SK-MEL-5 (cell line): ENCODE results near the gene ZNF341. TPM values are rescaled to one million over a fixed set of nuclear protein-coding genes. Genes with fewer than 3 reads are reported as not detected.

ENCODE experiments used
- DNase-seq: peaks from one replicate; pipeline ENCODE4 v3.0.0-alpha.2; 2016; ENCODE audit warnings: low read depth, low spot score
- in situ Hi-C: cut with HindIII; loops from 2 replicates; pipeline ENCODE4 v1.10.0; 2016; ENCODE audit warnings: low sequenced_read_pairs, high pct_unique_total_duplicates, low pct_unique_long_range_greater_than_20kb
- polyA plus RNA-seq, 2 experiments: library from polyadenylated mRNA; depleted of rRNA; stranded (reverse); fragments of >200 nt; gene quantifications; 2 replicates each; pipeline ENCODE4 v1.2.3, GENCODE V29; 2015
- total RNA-seq: library from RNA; depleted of rRNA; stranded (reverse); fragments of >200 nt; shearing (Covaris generic); gene quantifications from 2 replicates; pipeline ENCODE4 v1.2.3, GENCODE V29; 2014; rRNA removed

Gene ZNF341
- total RNA-seq, result 1.6 and 1.7 TPM in 2 replicates
- polyA plus RNA-seq (2015; cell fraction: cytosol; rRNA removed), result 3.8 and 4.4 TPM in 2 replicates
- 6.3 and 7.4 TPM in 2 replicates for polyA plus RNA-seq (2015; cell fraction: nucleus; rRNA removed)

- peak; percentile 90 for DNase-seq
- in situ Hi-C loops, result no loop called here
Measured at GRCh38 chr20:33731693-33732165, at the start of gene ZNF341. Gene ZNF341 (plus strand): TSS chr20:33731996. CDS start chr20:33732022, 26 bp downstream.

- in situ Hi-C loops, result no loop called here
- no peak for DNase-seq
Measured at GRCh38 chr20:33684533-33685327, 47.1 kb upstream of the ZNF341 start.

GRCh38 chr20:33685328-33686099 is 46.3 kb upstream of the ZNF341 start:
- in situ Hi-C loops, result no loop called here
- no peak for DNase-seq

GRCh38 chr20:33686100-33686983 is 45.5 kb upstream of the ZNF341 start, which contains the start of gene E2F1:
Gene E2F1 (minus strand): TSS chr20:33686385. CDS start chr20:33686264, 121 bp downstream.
- in situ Hi-C loops, result no loop called here
- peak; percentile 95 for DNase-seq

- in situ Hi-C loops, result no loop called here
- no peak for DNase-seq
Measured at GRCh38 chr20:33686984-33687366, 44.8 kb upstream of the ZNF341 start.

GRCh38 chr20:33687370-33687915 is 44.4 kb upstream of the ZNF341 start:
- DNase-seq, result no peak
- in situ Hi-C loops, result no loop called here

- DNase-seq, result no peak
- in situ Hi-C loops, result no loop called here
Measured at GRCh38 chr20:33687993-33688937, 43.5 kb upstream of the ZNF341 start.

GRCh38 chr20:33688938-33689424 is 42.8 kb upstream of the ZNF341 start:
- in situ Hi-C loops, result no loop called here
- no peak for DNase-seq

- in situ Hi-C loops, result no loop called here
- DNase-seq, result no peak
Measured at GRCh38 chr20:33689493-33689892, 42.3 kb upstream of the ZNF341 start.

GRCh38 chr20:33689973-33690372 is 41.8 kb upstream of the ZNF341 start:
- DNase-seq, result peak; percentile 86
- in situ Hi-C loops, result no loop called here

GRCh38 chr20:33693289-33693688 is 38.5 kb upstream of the ZNF341 start:
- no peak for DNase-seq
- in situ Hi-C loops, result no loop called here

- in situ Hi-C loops, result no loop called here
- no peak for DNase-seq
Measured at GRCh38 chr20:33693741-33694638, 37.8 kb upstream of the ZNF341 start.

- DNase-seq, result no peak
- in situ Hi-C loops, result no loop called here
Measured at GRCh38 chr20:33694639-33695012, 37.2 kb upstream of the ZNF341 start.

- in situ Hi-C loops, result no loop called here
- DNase-seq, result no peak
Measured at GRCh38 chr20:33696448-33696847, 35.3 kb upstream of the ZNF341 start.

GRCh38 chr20:33697129-33697528 is 34.7 kb upstream of the ZNF341 start:
- no peak for DNase-seq
- in situ Hi-C loops, result no loop called here
